H9 (cell line): Measurements from ENCODE around the gene TP53TG5. TPM values are rescaled to one million over a fixed set of nuclear protein-coding genes. Genes with fewer than 3 reads are reported as not detected.

Experiments
- DNase-seq: peaks from one replicate; pipeline ENCODE4 v3.0.0-alpha.2; 2017
- H2AFZ ChIP-seq: one replicate; pipeline ENCODE4 v1.6.1; 2013; ENCODE audit warnings: mild to moderate bottlenecking, low read length, control low read depth, moderate library complexity
- H2AK5ac ChIP-seq: 2 replicates; pipeline ENCODE4 v1.6.1; 2013; ENCODE audit warnings: low read length, control low read depth, mixed read lengths; ENCODE audit not compliant: insufficient read length
- H2BK120ac ChIP-seq: one replicate; pipeline ENCODE4 v1.6.1; 2013; ENCODE audit warnings: low read depth, mild to moderate bottlenecking, low read length, control low read depth, inconsistent platforms; ENCODE audit not compliant: poor library complexity, severe bottlenecking
- H2BK12ac ChIP-seq: 2 replicates; pipeline ENCODE4 v1.6.1; 2013; ENCODE audit warnings: low read length, control low read depth, mixed read lengths, low read depth; ENCODE audit not compliant: insufficient read length
- H2BK15ac ChIP-seq: 2 replicates; pipeline ENCODE4 v1.6.1; 2013; ENCODE audit warnings: low read depth, low read length, control low read depth
- H2BK20ac ChIP-seq: one replicate; pipeline ENCODE4 v1.6.1; 2013; ENCODE audit warnings: low read depth, mild to moderate bottlenecking, low read length, control low read depth, inconsistent platforms; ENCODE audit not compliant: poor library complexity, severe bottlenecking
- H2BK5ac ChIP-seq: 2 replicates; pipeline ENCODE4 v1.6.1; 2013; ENCODE audit warnings: low read length, control low read depth, mixed read lengths; ENCODE audit not compliant: insufficient read length
- H3K14ac ChIP-seq: 2 replicates; pipeline ENCODE4 v1.6.1; 2013; ENCODE audit warnings: low read length, control low read depth; ENCODE audit not compliant: insufficient read depth
- H3K18ac ChIP-seq: 2 replicates; pipeline ENCODE4 v1.6.1; 2013; ENCODE audit warnings: low read depth, mild to moderate bottlenecking, mixed read lengths, low read length, control low read depth; ENCODE audit not compliant: insufficient read length
- H3K23ac ChIP-seq: 2 replicates; pipeline ENCODE4 v1.6.1; 2013; ENCODE audit warnings: low read length, control low read depth, mixed read lengths, low read depth; ENCODE audit not compliant: insufficient read length
- H3K23me2 ChIP-seq: 2 replicates; pipeline ENCODE4 v1.6.1; 2013; ENCODE audit warnings: low read depth, mild to moderate bottlenecking, mixed read lengths, low read length, control low read depth; ENCODE audit not compliant: insufficient read length, poor library complexity, severe bottlenecking
- H3K27ac ChIP-seq: 2 replicates; pipeline ENCODE4 v1.5.1; 2013; ENCODE audit warnings: low read length, control low read depth, mixed read lengths, low read depth; ENCODE audit not compliant: insufficient read length
- H3K27me3 ChIP-seq: 2 replicates; pipeline ENCODE4 v1.6.1; 2013; ENCODE audit warnings: low read length, control low read depth, inconsistent platforms; ENCODE audit not compliant: insufficient read depth
- H3K4ac ChIP-seq: 2 replicates; pipeline ENCODE4 v1.6.1; 2013; ENCODE audit warnings: low read depth, mild to moderate bottlenecking, control low read depth, inconsistent platforms, low read length, moderate library complexity
- H3K4me1 ChIP-seq: 2 replicates; pipeline ENCODE4 v1.6.1; 2013; ENCODE audit warnings: low read length, control low read depth, inconsistent platforms; ENCODE audit not compliant: insufficient read depth
- H3K4me2 ChIP-seq: 2 replicates; pipeline ENCODE4 v1.6.1; 2013; ENCODE audit warnings: low read length, control low read depth, mixed read lengths; ENCODE audit not compliant: insufficient read length, insufficient read depth
- H3K56ac ChIP-seq: 2 replicates; pipeline ENCODE4 v1.6.1; 2013; ENCODE audit warnings: low read depth, mild to moderate bottlenecking, mixed read lengths, low read length, control low read depth; ENCODE audit not compliant: insufficient read length
- H3K79me1 ChIP-seq: 2 replicates; pipeline ENCODE4 v1.6.1; 2013; ENCODE audit warnings: low read depth, mild to moderate bottlenecking, moderate library complexity, low read length, control low read depth, inconsistent platforms; ENCODE audit not compliant: insufficient read depth, poor library complexity, severe bottlenecking
- H3K79me2 ChIP-seq: 2 replicates; pipeline ENCODE4 v1.6.1; 2013; ENCODE audit warnings: low read length, control low read depth, inconsistent platforms; ENCODE audit not compliant: insufficient read depth
- H3K9ac ChIP-seq: 2 replicates; pipeline ENCODE4 v1.6.1; 2013; ENCODE audit warnings: low read length, control low read depth, mixed read lengths; ENCODE audit not compliant: insufficient read length; ENCODE audit errors: extremely low read depth
- H3K9me3 ChIP-seq: one replicate; pipeline ENCODE4 v1.6.1; 2013; ENCODE audit warnings: low read depth, low read length, inconsistent platforms; ENCODE audit not compliant: control insufficient read depth
- H3T11ph ChIP-seq: one replicate; pipeline ENCODE4 v1.6.1; 2013; ENCODE audit warnings: mild to moderate bottlenecking, low read length, control low read depth, inconsistent platforms
- H4K20me1 ChIP-seq: one replicate; pipeline ENCODE4 v1.6.1; 2013; ENCODE audit not compliant: control insufficient read depth, insufficient read length, insufficient read depth
- H4K5ac ChIP-seq: 2 replicates; pipeline ENCODE4 v1.6.1; 2013; ENCODE audit warnings: low read depth, mild to moderate bottlenecking, mixed read lengths, low read length, control low read depth; ENCODE audit not compliant: insufficient read length
- H4K8ac ChIP-seq: replicated peaks from 2 replicates; pipeline ENCODE4 v1.6.1; 2013; ENCODE audit warnings: low read length, control low read depth, mixed read lengths, low read depth; ENCODE audit not compliant: insufficient read length
- H4K91ac ChIP-seq: 2 replicates; pipeline ENCODE4 v1.6.1; 2013; ENCODE audit warnings: low read depth, mild to moderate bottlenecking, moderate library complexity, mixed read lengths, low read length, control low read depth; ENCODE audit not compliant: insufficient read length
- H3K27ac Mint-ChIP-seq, 3 experiments: 2 replicates in 2 of 3; 3 replicates in 1 of 3; pipeline ENCODE4 v1.8.0; 2020 to 2021; ENCODE audit warnings: mixed read lengths in 3 of 3, mild to moderate bottlenecking in 1 of 3, moderate library complexity in 1 of 3
- H3K27me3 Mint-ChIP-seq: 2 replicates; pipeline ENCODE4 v1.8.0; 2021; ENCODE audit warnings: low read depth, mild to moderate bottlenecking, moderate library complexity, mixed read lengths
- H3K36me3 Mint-ChIP-seq, 3 experiments: 2 replicates in 2 of 3; 3 replicates in 1 of 3; pipeline ENCODE4 v1.8.0; 2020 to 2021; ENCODE audit warnings: low read depth in 3 of 3, mixed read lengths in 3 of 3; ENCODE audit not compliant: insufficient read depth in 1 of 3
- H3K4me1 Mint-ChIP-seq, 2 experiments: 2 replicates each; pipeline ENCODE4 v1.8.0; 2020; ENCODE audit warnings: mixed read lengths in 2 of 2
- H3K4me3 Mint-ChIP-seq, 2 experiments: 2 replicates in 1 of 2; 3 replicates in 1 of 2; pipeline ENCODE4 v1.8.0; 2020 to 2021; ENCODE audit warnings: mild to moderate bottlenecking in 2 of 2, mixed read lengths in 2 of 2, moderate library complexity in 1 of 2
- H3K9me3 Mint-ChIP-seq, 2 experiments: 2 replicates in 1 of 2; 3 replicates in 1 of 2; pipeline ENCODE4 v1.8.0; 2020; ENCODE audit warnings: mild to moderate bottlenecking in 2 of 2, mixed read lengths in 2 of 2, moderate library complexity in 1 of 2
- WGBS: extraction: QIAGEN DNeasy Blood & Tissue Kit; methylation state at CpG from one replicate; pipeline ENCODE4 v1.1.7; 2013; ENCODE audit warnings: missing lambda C conversion rate, low lambda C conversion rate, mixed read lengths; ENCODE audit not compliant: insufficient read length; ENCODE audit errors: extremely low coverage; 5-methylcytosine and 5-hydroxymethylcytosine counted together
- total RNA-seq: library from RNA; stranded (reverse); gene quantifications from 2 replicates; pipeline ENCODE4 v1.2.1, GENCODE V29; 2021
- TF ChIP-seq, protein P1 (sequence below): fragments of 200-600 bp; sonication (generic); conservative IDR thresholded peaks from 3 replicates; pipeline ENCODE4 v1.8.0; 2021; ENCODE audit warnings: antibody characterized with exemption, mild to moderate bottlenecking

Gene TP53TG5
- total RNA-seq, 1 experiment from 2014 or later, result not detected

DNA sequence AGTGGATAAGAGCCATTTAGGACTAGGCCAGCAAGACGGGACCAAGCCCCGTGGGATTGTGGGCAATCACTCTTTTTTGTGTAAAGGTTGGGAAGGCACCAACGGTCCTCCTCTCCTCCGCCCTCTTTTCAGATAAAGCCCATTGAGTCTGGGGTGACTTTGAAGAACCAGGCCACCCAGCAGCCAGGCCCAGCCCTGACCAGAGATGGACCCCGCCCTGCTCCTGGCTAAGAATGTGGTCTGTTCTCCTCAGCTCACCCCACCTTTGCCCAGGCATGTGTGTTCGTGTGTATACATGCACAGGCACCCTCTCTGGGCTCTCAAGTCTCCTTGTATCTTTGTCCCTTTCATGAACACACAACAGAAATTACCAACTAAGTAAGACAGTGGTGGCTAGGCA is 39.0 kb downstream of the TP53TG5 start:
- H4K91ac ChIP-seq, result no peak overlapping the region
- H3K9ac ChIP-seq, result no peak overlapping the region
- H4K5ac ChIP-seq, result no peak overlapping the region
- H3K4me1 Mint-ChIP-seq, result peaks cover 83 to 90% of the 10 kb centered on the region in 2 experiments
- H3K23ac ChIP-seq, result no peak overlapping the region
- H3K9me3 Mint-ChIP-seq, result no peaks in the 10 kb centered on the region
- H3K9me3 ChIP-seq, result no peaks in the 10 kb centered on the region
- peaks cover 3% of the 10 kb centered on the region; the same call in 1 of the 2 replicates for H3K79me2 ChIP-seq
- no peak for DNase-seq
- no CpG with 5 or more reads among the region's 6 CpGs for WGBS
- H3K4me3 Mint-ChIP-seq, result no peak overlapping the region
- H4K8ac ChIP-seq, result no peak overlapping the region
- H3K27me3 Mint-ChIP-seq, result no peaks in the 10 kb centered on the region; the same call in 1 of the 2 replicates
- no peak overlapping the region for H2AFZ ChIP-seq
- H4K20me1 ChIP-seq, result peaks cover 2% of the 10 kb centered on the region
- no peak overlapping the region for H3K27ac ChIP-seq
- H2BK120ac ChIP-seq, result no peak overlapping the region
- no peak overlapping the region for H2BK15ac ChIP-seq
- peaks cover 30% of the 10 kb centered on the region for H3K4me1 ChIP-seq
- no peaks in the 10 kb centered on the region for H3K27me3 ChIP-seq
- H3K14ac ChIP-seq, result no peak overlapping the region
- H2BK20ac ChIP-seq, result no peak overlapping the region
- no peak overlapping the region for H3K4ac ChIP-seq
- TF ChIP-seq, protein P1, sequence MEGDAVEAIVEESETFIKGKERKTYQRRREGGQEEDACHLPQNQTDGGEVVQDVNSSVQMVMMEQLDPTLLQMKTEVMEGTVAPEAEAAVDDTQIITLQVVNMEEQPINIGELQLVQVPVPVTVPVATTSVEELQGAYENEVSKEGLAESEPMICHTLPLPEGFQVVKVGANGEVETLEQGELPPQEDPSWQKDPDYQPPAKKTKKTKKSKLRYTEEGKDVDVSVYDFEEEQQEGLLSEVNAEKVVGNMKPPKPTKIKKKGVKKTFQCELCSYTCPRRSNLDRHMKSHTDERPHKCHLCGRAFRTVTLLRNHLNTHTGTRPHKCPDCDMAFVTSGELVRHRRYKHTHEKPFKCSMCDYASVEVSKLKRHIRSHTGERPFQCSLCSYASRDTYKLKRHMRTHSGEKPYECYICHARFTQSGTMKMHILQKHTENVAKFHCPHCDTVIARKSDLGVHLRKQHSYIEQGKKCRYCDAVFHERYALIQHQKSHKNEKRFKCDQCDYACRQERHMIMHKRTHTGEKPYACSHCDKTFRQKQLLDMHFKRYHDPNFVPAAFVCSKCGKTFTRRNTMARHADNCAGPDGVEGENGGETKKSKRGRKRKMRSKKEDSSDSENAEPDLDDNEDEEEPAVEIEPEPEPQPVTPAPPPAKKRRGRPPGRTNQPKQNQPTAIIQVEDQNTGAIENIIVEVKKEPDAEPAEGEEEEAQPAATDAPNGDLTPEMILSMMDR, result no peak
- H3K4me2 ChIP-seq, result no peak overlapping the region
- H3K27ac Mint-ChIP-seq, result peak overlapping the region; percentile 65 to 96 (median 71); a peak in 4 of 7 replicates
- no peak overlapping the region for H3K56ac ChIP-seq
- no peak overlapping the region for H2BK12ac ChIP-seq
- H3T11ph ChIP-seq, result no peak overlapping the region
- H2AK5ac ChIP-seq, result no peak overlapping the region
- no peak overlapping the region for H3K18ac ChIP-seq
- H3K36me3 Mint-ChIP-seq, result peaks cover 13 to 24% (median 14%) of the 10 kb centered on the region in 3 experiments; a peak in 5 of 7 replicates
- no peak overlapping the region for H2BK5ac ChIP-seq
- peaks cover 3% of the 10 kb centered on the region for H3K23me2 ChIP-seq
- no peaks in the 10 kb centered on the region for H3K79me1 ChIP-seq
